GM18858 (cell line): ENCODE data around the gene MBD4.
A peak's percentile ranks its signal among the peaks of the same experiment; 100 is the strongest.
"Not testable (repeated sequence)": the region's sequence is repeated elsewhere in the genome, so short reads cannot be mapped to it uniquely, and the experiment has no call there.

Source experiments
- ATAC-seq: cut with Tn5 transposase; IDR thresholded peaks from one replicate; pipeline ENCODE4 v1.9.1; 2021; ENCODE audit not compliant: unreplicated experiment

MBD4 gene

GRCh38 chr3:129384594-129385323 is 55.0 kb downstream of the MBD4 start:
- ATAC-seq = no peak

- not testable (repeated sequence) for ATAC-seq
These were observed 55.6 kb downstream of the MBD4 start for GRCh38 chr3:129384103-129384502.

GRCh38 chr3:129383292-129383860 is 56.4 kb downstream of the MBD4 start:
- peak; percentile 66 for ATAC-seq

- no peak for ATAC-seq
These were observed 57.4 kb downstream of the MBD4 start for GRCh38 chr3:129382366-129382765.
